GM21737 (cell line): ENCODE measurements around the gene TRIM40.
"Not testable (repeated sequence)": the region's sequence is repeated elsewhere in the genome, so short reads cannot be mapped to it uniquely, and the experiment has no call there.

Experiments
- ATAC-seq: cut with Tn5 transposase; IDR thresholded peaks from one replicate; pipeline ENCODE4 v1.9.1; 2021; ENCODE audit warnings: mild to moderate bottlenecking, moderate library complexity; ENCODE audit not compliant: unreplicated experiment

The TRIM40 gene

GRCh38 chr6:30162265-30163089 lies 26.5 kb downstream of the TRIM40 start:
- no peak for ATAC-seq

GRCh38 chr6:30163090-30163917 lies 27.4 kb downstream of the TRIM40 start, which contains the start of gene TRIM15:
TRIM15 (plus strand) TSS chr6:30163546; CDS start chr6:30163685, 139 bp downstream.
- ATAC-seq, result no peak

GRCh38 chr6:30163918-30164654 lies 28.1 kb downstream of the TRIM40 start:
- no peak for ATAC-seq

- no peak for ATAC-seq
Observed at GRCh38 chr6:30164714-30165113, 28.8 kb downstream of the TRIM40 start.

GRCh38 chr6:30165238-30165637 lies 29.3 kb downstream of the TRIM40 start:
- ATAC-seq, result not testable (repeated sequence)

- no peak for ATAC-seq
Observed at GRCh38 chr6:30167101-30167500, 31.2 kb downstream of the TRIM40 start.

GRCh38 chr6:30168741-30169140 lies 32.8 kb downstream of the TRIM40 start:
- no peak for ATAC-seq

- ATAC-seq, result no peak
Observed at GRCh38 chr6:30169658-30170614, 34.0 kb downstream of the TRIM40 start.

GRCh38 chr6:30171677-30172471 lies 35.9 kb downstream of the TRIM40 start:
- no peak for ATAC-seq

- ATAC-seq, result no peak
Observed at GRCh38 chr6:30172681-30173080, 36.7 kb downstream of the TRIM40 start.

- no peak for ATAC-seq
Observed at GRCh38 chr6:30175765-30176164, 39.8 kb downstream of the TRIM40 start.

- no peak for ATAC-seq
Observed at GRCh38 chr6:30178837-30179236, 42.9 kb downstream of the TRIM40 start.

- no peak for ATAC-seq
Observed at GRCh38 chr6:30180145-30180544, 44.2 kb downstream of the TRIM40 start.

- ATAC-seq, result no peak
Observed at GRCh38 chr6:30184417-30185031, 48.6 kb downstream of the TRIM40 start.

GRCh38 chr6:30185846-30186484 lies 50.0 kb downstream of the TRIM40 start:
- no peak for ATAC-seq

GRCh38 chr6:30188541-30188940 lies 52.6 kb downstream of the TRIM40 start:
- ATAC-seq, result no peak

GRCh38 chr6:30192076-30192475 lies 56.1 kb downstream of the TRIM40 start:
- no peak for ATAC-seq
